Fibroblast of upper back skin (primary cell): Measurements from ENCODE around the gene TUBA4B.

Experiments
- DNase-seq: peaks from one replicate; pipeline ENCODE4 v3.0.0-alpha.2; 2013

TUBA4B gene

DNA sequence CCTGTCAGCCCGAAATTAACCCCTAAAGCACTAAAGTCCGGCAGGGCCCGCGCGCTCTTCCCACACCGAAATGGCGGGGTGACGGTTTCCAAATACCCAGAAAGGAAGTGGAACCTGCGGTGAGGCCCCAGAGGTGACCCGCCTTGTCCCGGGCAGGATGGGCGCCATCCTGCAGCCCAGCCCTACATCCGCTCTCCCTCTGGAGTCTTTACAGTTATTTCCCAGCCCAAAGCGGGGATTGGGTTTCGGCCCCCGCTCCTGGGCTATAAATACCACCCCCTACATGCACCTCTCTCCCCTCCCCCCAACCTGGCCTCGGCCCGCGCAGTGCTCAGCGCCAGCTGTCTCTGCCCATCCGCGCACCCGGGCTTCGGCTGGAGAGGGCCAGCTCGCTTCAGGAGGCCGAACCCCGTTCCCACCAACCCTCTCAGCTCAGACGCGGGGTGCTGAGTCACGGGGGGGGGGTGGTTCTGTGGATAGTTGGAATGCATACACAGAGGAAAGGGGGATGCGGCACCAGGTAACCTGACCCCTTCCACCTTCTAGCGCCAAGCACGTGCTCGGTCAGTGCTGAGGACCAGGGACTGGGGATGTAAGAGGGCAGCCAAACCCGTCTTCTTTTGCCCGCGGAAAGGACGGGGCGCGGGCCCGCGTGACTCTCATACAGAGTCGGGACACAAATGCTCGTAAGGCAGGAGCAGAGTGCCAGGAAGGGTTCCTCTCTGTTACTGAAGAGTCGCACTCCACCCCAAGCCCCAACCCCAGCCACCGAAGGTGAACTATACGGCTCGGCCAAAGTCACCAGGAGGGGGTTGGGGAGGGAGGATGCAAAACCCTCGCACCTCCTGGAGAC, at the start of gene TUBA4B:
Gene TUBA4B (plus strand): TSS at position 344 of the 853 bp plus-strand sequence. CDS start 165 bp downstream, at position 509.
- DNase-seq = no peak

DNA sequence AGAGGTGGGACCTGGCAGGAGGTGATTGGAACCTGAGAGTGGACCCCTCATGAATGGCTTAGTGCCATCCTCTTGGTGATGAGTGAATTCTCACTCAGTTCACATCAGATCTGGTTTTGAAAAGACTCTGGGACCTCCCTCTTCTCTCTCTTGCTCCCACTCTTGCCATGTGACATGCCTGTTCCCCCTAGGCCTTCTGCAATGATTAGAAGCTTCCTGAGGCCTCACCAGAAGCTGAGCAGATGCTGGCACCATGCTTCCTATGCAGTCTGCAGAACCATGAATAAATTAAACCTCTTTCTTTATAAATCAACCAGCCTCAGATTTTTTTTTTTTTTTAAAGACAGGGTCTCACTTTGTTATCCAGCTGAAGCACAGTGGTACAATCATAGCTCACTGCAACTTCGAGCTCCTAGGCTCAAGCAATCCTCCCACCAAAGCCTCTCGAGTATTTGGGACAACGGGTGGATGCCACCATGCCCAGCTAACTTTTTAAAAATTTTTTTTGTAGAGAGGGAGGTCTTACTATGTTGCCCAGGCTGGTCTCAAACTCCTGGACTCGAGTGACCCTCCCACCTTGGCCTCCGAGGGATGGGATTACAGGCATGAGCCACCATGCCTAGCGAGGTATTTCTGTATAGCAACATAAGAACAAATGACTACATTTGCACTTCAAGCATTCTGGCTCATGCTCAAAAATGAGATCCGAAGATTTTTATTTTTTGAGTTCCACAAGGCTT, 48.4 kb upstream of the TUBA4B start:
- no peak for DNase-seq

DNA sequence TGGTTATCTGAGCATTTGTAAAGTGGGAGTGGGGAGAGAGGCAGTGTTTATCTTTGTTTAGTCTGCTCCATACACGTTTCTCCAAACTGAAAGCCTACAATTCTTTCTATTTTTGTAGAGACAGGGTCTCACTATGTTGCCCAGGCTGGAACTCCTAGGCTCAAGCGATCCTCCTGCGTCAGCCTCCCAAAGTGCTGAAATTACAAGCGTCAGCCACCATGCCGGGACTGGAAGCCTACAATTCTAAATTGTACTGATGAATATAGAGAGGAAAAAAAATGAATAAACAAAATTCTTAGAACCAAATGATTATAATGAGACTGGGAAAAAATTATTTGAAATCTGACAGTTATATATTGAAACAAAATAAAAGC, 47.9 kb upstream of the TUBA4B start:
- no peak for DNase-seq

DNA sequence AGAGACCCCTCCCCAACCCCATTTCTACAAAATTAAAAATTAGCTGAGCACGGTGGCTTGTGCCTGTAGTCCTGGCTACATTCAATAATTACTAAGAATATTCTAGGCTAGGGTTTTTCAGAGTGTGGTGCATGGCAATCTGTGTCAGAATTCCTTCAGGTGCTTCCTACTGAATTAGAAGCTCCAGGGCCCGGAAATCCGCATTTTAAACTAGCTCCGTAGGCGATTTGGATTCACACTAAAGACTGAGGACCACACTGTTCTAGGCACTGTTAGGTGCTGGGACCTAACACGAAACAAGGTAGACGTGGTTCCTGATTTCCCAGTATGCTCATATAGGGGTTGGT, 47.1 kb upstream of the TUBA4B start:
- no peak for DNase-seq

DNA sequence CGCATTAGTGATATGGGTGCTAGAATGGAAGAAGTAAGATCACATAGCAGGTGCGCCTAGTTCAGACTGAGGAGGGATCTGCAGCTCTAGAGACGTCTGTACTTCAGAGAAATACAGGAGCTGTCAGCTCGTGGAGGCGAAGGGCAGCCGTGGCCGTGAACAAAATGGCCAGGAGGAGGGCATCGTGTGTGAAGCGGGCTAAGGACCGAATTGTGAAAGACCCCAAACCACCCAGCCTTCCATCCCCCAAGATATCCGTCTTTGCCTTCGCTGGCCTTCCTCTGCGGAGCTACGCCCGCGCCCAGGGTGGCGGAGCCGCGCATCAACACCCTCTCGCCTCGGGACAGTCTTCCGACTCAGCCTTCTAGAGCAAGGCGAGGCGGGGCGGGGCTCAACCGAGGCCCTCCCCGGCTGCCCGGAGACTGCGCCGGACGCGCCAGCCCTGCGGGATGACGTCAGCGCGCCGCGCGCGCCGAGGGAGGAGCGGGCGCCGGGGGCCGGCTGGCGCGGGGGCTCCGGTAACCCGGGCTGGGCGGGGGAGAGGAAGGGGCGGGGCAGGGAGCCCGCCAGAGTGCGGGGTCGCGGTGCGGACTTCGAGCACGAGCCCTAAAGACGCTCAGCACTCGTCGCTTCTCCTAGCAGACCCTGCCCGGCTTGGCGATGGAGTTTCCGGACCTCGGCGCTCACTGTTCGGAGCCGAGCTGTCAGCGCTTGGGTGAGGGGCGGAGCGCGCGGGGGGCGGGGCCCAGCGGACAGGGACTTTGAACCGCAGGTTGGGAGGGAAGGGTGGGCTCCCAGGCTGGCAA, 46.5 kb upstream of the TUBA4B start, which contains the start of gene ZFAND2B:
Gene ZFAND2B (plus strand): TSS at position 455 of the 806 bp plus-strand sequence. CDS start 206 bp downstream, at position 661.
- DNase-seq = peak; percentile 91

DNA sequence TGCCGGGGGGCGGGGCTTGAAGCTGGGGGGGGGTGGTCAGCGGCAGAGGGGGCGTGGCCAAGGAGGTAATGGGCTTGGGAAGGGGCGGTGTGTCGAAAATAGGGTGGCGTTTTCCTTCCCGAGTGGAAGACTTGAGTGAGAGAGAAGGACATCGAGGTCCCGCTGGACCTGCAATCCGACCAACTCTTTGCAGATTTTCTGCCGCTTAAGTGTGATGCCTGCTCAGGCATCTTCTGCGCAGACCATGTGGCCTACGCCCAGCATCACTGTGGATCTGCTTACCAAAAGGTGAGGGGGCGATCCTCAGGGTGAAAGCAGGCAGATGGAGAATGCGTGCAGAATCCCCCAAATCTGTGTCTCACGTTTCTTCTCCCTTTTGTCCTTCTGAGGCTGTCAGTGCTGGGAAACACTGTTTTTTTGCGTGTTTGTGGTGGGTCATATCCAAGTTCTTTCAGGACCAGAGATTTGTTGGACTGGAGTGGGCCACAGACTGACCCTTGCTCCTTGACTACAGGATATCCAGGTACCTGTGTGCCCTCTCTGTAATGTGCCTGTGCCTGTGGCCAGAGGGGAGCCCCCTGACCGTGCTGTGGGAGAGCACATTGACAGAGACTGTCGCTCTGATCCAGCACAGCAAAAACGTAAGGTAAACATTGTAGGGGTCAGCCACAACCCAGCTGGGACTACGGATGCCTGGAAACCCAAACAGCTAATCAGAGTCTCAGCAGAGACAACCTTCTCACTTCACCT, 45.7 kb upstream of the TUBA4B start:
- DNase-seq = no peak

DNA sequence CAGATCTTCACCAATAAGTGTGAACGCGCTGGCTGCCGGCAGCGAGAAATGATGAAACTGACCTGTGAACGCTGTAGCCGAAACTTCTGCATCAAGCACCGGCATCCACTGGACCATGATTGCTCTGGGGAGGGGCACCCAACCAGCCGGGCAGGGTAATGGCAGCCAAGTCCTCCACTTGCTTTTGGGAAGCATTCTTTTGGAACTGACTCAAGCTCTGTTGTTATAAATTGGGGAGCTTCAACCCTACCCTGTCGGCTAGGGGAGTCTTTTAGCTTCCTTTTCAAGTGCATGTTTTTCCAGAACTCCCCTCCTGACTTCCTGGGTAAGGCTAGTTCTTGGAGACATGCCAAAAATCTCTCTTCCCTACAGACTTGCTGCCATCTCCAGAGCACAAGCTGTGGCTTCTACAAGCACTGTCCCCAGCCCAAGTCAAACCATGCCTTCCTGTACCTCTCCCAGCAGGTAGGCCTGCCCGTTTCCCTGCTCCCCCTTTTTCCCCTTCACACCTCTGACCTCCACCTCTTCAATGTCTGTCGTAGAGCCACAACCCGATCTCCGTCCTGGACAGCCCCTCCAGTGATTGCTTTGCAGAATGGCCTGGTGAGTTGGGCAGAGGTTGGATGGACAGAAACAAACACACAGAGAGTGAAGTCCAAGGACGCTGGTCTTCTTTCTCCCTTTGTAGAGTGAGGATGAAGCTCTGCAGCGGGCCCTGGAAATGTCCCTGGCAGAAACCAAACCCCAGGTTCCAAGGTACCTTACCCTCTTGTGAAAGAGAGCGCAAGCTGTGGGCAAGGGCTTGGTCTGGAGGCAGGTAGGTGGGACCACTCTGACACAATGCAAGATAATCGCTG, 44.9 kb upstream of the TUBA4B start:
- DNase-seq = peak; percentile 28

DNA sequence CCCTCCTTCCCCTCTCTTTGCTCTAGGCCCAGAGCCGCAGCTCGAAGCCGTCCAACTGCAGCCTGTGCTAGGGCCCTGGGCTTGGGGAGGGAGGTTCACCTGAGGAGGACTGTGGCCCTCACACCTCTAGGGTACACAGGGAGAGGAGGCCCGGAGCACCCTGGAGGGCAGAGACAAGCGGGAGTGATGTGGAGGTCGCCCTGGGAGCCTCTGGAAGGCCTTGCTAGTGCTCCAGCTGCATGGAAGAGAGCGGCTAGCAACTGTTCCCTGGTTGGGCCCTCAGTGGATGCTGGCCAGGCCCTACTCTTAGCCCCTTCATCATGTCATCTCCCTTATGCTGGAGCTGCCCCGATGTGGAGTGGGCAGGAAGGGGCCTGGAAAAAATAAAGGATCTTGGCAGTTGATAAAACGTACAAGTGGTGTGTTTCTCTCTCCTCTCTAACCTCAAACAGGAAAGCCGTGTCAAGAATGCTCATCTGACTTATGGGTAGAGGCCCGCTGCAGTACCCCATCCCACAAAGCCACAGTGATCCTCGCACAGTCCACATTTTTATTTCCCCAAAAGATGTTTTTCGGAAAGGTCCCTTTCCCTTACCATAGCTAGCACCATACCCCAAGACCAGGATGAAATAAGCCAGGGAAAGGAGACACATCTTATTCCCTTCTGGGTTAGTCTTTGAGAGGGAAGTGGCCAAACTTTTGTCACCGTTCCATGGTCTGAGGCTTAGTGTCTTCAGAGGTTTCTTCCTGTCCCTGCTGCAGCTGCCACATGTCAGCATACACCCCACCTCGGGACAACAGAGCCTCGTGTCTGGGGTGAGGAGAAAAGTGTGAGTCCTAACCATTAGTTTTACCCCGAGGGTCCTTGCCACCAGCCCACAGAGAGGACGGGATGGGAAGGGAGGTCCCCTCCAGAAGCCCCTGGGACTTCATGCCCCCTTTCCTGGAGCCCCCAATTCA, 43.5 kb upstream of the TUBA4B start:
- no peak for DNase-seq

DNA sequence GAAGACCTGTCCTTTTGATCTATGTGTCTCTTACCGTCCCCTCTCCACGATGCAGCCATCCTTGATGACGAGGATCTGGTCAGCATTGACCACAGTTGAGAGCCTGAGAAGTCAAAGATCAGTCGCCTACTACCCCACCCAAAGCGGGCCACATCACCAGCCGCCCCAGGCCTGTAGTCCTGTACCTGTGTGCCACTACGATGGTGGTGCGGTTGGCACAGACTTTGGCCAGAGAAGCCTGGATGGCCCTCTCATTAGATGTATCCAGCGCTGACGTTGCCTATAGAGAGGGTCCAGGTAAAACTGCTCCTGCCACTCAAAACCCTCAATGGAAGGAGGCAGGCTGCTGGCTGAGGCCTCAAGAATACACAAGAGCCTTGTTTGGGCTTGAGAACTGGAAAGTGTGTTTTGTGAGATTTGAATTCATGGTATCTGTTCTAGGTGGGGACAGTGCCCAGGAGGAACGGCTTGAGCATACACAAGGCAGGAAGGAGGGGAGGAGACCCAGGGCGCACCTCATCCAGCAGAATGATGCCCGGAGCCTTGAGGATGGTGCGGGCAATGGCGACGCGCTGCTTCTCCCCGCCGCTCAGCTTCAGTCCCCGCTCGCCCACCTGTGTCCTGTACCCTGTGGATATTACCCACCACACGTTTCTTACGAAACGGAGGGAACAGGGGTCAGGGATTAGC, 42.7 kb upstream of the TUBA4B start:
- no peak for DNase-seq

DNA sequence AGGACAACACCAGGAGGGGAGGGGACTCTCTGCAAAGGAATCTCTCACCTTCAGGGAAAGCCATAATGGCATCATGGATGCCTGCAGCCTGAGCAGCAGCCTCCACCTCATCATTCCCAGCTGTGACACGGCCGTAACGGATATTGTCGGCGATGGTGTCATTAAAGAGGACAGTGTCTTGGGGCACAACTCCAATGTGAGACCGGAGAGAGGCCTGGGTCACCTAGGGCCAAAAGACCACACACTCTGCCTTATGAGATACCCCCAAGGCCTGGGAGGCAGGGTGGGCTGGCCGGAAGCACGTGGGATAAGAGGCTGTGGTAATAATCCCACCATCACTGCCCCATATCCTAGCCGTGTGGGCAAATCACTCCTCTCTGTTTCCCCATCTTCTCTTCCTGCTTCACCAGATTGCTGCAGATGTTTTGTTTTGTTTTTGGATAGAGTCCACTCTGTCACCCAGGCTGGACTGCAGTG, 42.1 kb upstream of the TUBA4B start:
- no peak for DNase-seq

DNA sequence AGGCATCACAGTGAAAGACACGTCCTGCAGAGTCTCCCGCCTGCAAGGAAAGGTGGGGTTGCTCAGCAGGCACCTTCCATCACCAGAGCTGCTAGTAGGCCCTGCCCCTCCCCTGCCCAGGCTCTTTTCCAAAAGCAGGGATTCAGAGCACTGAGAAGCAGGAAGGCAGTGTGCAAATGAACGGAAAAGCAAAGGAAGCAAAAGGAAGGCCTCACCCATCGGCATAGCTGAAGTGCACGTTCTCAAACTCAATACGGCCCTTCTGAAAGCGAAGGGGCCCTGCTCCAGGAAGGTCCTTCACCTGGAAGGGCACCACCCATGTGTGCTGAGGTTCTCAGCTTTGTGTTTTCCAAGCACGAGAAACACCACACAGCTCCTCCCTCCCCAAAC, 40.0 kb upstream of the TUBA4B start:
- DNase-seq = no peak

DNA sequence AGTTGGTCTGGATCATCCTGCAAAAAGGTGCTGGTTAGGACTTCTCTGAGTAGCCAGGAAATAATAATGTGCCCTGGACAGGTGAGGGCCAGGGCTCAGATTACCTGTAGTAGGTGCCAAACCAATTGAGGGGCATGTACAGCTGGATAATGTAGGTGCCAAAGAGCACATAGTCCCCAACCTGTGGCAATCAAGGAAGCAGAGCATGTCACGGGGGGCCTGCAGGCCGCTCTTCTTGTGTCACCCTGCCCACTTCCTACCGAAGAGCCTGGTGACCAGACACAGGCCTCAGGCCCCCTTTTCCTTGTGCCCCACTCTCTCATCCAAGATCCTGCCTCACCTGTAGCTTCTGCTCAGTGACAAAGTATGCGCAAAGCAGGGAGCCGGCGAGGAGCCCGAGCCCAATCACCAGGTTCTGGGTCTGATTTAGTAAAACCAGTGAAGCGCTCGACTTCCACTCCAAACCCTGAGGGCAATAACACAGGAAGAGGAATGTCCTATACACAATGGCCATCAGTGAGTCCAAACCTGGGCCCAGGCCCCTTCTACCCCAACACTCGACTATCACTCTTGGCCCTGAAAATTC, 39.5 kb upstream of the TUBA4B start:
- no peak for DNase-seq

DNA sequence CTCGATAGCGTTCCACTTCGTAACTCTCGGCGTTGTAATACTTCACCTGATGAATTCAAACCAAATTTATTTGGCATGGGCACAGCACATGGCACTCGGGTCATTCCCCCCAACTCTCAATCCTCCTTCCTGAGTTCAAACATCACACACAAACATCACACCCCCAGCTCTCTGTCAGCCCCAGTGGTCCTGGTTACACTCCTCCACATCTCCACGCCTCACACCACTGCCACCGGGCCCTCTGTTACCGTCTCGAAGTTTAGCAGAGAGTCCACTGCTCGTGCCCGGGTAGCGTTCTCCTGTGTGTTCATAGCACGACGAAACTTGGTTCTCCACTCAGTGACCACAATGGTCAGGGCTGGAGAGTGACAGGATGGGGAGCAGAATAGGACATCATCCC, 38.9 kb upstream of the TUBA4B start:
- no peak for DNase-seq

DNA sequence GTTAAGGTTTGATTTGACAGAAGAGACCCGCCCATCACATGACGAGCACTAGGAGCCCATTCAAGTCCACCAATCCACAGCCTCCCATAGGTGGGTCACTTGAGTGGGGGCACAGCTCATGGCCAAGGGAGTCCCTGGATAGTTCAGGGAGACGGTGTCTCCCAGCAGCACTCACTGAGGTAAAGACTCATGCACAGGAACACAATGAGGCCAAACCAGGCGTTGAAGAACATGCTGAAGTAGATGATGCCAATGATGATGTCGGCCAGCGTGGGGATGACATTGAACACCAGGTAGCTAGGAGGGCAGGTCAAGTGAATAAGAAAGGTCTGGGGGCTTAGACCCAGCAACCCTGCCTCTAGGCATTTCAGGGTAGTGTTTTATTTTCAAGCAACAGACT, 38.3 kb upstream of the TUBA4B start:
- DNase-seq = no peak

DNA sequence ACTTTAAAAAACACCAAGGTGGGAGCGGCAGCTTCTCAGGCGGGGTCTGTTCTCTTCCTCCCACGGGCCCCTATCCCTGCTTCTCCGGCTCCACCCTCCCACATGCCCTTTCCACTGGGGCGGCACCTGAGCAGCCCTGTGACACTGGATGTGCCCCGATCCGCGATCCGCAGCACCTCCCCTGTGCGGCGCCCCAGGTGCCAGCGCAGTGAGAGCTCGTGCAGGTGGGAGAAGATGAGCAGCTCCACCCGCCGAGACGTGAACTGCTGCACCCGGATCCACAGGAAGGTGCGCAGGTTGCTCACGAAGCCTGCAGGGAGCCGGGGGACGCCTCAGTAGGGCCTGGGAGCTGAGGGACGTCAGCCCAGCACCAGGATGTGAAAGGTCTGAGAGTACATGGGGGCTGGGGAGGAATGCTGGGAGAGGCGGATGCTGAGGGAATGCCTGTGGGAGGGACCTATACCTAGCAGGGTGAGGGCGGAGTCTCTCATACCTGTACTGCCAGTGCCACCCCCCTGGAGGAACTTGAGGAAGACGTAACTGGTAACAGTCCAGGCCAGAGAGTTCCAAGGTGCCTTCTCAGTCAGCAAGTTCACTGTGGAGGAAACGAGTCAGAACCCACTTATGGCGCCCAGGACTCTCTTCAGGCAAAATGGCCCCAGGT, 37.0 kb upstream of the TUBA4B start:
- no peak for DNase-seq

DNA sequence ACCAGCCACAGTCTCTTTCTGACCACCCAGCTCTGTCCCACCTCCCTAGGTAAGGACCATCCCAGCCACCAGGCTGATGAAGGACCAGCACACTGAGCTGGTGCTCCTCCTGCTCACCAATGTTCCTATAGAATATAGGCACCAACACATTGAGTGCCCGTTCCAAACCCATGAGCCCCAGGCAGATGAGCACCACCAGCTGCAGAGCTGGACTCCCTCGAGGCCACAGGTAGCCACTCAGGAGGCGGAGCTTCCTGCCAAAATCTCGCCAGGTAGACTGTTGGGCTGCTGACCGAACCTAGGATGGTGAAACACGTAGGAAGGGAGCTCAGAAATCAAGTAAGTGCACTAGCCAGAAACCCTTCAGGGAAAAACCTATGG, 36.5 kb upstream of the TUBA4B start:
- no peak for DNase-seq

DNA sequence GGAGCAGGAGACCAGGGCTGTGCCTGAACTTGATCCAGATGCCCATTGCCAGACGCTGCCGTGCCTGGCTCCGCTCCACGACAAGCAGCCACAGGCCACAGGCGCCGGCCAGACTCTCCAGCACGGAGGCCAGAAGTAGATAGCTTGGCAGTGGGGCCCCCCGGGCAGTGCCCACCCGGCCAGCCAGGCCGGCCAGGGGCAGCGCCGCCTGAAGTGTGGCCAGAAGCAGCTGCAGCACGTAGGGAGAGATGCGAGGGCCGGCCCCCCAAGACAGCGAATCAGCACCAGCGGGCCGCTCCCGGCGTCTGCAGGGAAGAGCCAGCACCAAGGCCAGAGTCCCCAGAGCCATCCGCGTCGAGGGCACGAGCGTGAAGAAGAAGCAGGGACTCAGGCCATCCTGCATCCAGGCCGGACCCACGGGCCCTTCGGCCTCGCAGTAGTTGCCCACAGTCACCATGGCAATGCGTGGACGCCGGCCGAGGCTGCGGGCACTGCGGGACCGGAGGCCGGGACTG, 34.8 kb upstream of the TUBA4B start:
- peak; percentile 70 for DNase-seq
